SHP77 (cell line): ENCODE measurements around the gene SLC25A46.
A peak's percentile ranks its signal among the peaks of the same experiment; 100 is the strongest.
"Not testable (repeated sequence)": the region's sequence is repeated elsewhere in the genome, so short reads cannot be mapped to it uniquely, and the experiment has no call there.

ENCODE experiments used
- DNase-seq, 2 experiments: peaks; one replicate each; lab custom pipeline; 2025; lab: John Stamatoyannopoulos, UW

The SLC25A46 gene

GRCh38 chr5:110738812-110739651 is at the start of gene SLC25A46:
TSS of gene SLC25A46 (plus strand) at chr5:110739007. CDS start at chr5:110739120, 113 bp downstream.
- DNase-seq, result peak; percentile 96 to 97

DNA sequence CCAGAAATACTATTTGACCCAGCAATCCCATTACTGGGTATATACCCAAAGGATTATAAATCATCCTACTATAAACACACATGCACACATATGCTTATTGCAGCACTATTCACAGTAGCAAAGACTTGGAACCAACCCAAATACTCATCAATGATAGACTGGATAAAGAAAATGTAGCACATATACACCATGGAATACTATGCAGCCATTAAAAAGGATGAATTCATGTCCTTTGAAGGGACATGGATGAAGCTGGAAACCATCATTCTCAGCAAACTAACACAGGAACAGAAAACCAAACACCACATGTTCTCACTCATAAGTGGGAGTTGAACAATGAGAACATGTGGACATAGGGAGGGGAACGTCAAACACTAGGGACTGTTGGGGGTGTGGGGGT is 48.2 kb upstream of the SLC25A46 start:
- not testable (repeated sequence) for DNase-seq

DNA sequence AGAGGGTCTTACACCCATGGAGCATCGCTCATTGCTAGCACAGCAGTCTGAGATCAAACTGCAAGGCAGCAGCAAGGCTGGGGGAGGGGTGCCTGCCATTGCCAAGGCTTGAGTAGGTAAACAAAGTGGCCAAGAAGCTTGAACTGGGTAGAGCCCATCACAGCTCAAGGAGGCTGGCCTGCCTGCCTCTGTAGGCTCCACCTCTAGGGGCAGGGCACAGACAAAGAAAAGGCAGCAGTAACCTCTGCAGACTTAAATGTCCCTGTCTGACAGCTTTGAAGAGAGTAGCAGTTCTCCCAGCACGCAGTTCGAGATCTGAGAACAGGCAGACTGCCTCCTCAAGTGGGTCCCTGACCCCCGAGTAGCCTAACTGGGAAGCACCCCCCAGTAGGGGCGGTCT is 46.1 kb upstream of the SLC25A46 start:
- DNase-seq, result not testable (repeated sequence)

- DNase-seq, result no peak
Observed at GRCh38 chr5:110702300-110702699, 36.5 kb upstream of the SLC25A46 start.

GRCh38 chr5:110702704-110703103 is 36.1 kb upstream of the SLC25A46 start:
- DNase-seq, result no peak

- no peak for DNase-seq
Observed at GRCh38 chr5:110703481-110703880, 35.3 kb upstream of the SLC25A46 start.

- DNase-seq, result no peak
Observed at GRCh38 chr5:110705349-110705748, 33.5 kb upstream of the SLC25A46 start.

GRCh38 chr5:110707260-110707844 is 31.5 kb upstream of the SLC25A46 start:
- DNase-seq, result no peak

- DNase-seq, result no peak
Observed at GRCh38 chr5:110716247-110717245, 22.3 kb upstream of the SLC25A46 start.

DNA sequence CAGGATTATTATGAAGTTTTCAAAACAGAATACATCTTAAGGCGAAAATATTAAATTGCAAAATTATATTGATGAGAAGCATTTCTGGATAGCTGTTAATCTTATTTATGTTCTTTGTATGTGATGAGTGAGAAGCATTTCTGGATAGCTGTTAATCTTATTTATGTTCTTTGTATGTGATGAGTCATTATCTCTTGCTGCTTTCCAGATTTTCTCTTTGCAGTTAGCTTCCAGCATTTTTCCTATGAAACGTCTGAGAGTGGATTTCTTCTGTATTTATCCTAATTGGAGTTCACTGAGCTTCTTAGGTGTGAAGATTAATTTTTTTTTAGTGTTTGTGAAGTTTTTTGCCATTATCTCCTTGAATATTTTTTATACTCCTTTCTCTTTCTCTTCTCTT is 20.5 kb upstream of the SLC25A46 start:
- no peak for DNase-seq

- DNase-seq, result peak; percentile 96 to 98
Observed at GRCh38 chr5:110726249-110727024, 12.4 kb upstream of the SLC25A46 start, which contains the start of gene TMEM232. TSS of gene TMEM232 (minus strand) at chr5:110726671. CDS start at chr5:110667352, 59,319 bp downstream.

GRCh38 chr5:110727025-110727314 is 11.8 kb upstream of the SLC25A46 start:
- peak; percentile 35 to 46 for DNase-seq

DNA sequence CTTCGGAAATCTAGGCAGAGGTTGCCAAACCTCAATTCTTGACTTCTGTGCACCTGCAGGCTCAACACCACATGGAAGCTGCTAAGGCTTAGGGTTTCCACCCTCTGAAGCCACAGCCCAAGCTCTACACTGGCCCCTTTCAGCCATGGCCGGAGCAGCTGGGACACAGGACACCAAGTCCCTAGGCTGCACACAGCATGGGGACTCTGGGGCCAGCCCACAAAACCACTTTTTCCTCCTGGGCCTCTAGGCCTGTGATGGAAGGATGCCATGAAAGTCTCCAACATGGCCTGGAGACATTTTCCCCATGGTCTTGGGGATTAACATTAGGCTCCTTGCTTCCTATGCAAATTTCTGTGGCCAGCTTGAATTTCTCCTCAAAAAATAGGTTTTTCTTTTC is 7.3 kb upstream of the SLC25A46 start:
- DNase-seq, result not testable (repeated sequence)

- DNase-seq, result no peak
Observed at GRCh38 chr5:110734101-110734500, 4.7 kb upstream of the SLC25A46 start.

DNA sequence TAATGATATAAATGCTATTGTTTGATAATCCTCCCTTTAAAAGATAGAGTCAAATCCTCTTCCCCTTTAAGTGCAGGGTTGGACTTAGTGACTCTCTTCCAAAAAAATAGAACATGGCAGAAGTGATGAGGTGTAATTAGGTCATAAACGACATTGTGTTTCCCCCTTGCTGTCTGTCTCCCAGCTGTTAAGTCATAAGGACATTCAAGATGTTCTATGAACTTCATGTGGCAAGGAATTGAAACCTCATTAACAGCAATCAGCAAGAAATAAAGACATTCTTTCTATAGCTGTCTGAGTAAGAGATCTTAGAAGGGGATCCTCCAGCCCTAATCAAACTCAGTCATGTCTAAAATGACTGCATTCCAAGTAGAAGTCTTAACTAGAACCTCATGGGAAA is 3.3 kb upstream of the SLC25A46 start:
- DNase-seq, result no peak

DNA sequence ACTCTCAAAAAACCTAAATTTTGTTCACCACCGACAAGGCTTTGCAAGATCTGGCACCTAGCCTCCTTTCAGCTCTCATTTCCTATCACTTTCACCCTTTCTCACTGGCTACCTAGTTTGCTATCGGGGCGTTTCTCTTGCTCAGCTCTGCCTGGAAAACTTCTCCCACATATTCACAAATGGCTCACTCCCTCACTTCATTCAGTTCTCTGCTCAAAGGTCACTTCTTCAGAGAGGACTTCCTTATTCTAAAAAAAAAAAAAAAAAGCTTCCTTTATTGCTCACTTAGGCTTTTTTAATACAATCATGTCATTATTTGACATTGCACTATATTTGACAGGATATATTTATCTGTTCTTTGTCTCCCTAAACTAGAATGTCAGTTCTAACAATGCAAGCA is 2.1 kb upstream of the SLC25A46 start:
- no peak for DNase-seq

DNA sequence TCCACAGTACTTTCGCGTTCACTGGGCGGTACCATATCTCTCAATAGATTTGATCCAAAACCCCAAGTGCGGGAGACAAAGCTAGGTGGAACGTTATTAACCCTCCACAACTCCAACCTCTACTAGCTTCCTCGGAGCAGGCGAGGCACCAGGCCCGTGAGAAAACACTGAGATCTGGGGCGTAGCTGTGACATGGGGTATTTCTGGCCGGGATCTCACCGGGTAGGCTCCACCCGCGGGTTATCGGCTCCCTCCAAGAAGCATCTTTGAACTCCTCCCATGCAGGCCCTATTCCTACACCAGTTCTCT is 350 bp upstream of the SLC25A46 start:
- peak in 1 of 2 experiments; percentile 83 for DNase-seq

GRCh38 chr5:110751902-110752762 is 13.3 kb downstream of the SLC25A46 start:
- DNase-seq, result no peak

- DNase-seq, result no peak
Observed at GRCh38 chr5:110752953-110753352, 14.1 kb downstream of the SLC25A46 start.

DNA sequence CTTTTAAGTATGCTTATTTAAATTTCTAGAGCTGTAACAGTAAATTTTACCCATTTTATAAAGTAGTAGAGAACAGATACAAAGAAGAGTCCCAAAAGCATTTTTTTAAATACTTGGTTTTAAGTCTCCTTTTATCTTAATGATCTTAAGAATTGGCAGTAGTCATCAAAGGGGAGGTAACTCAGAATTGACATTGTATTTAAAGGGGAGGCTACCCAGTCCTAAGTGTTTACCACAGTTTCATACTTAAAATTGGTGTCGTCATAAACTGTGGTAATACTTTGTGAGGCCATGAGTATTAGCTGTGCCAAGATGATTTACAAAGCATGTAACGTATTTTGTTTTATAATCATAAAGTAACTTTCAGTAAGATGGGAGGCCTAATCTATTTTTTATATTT is 14.8 kb downstream of the SLC25A46 start:
- DNase-seq, result no peak

- no peak for DNase-seq
Observed at GRCh38 chr5:110754181-110754580, 15.4 kb downstream of the SLC25A46 start.
